ENCODE measurements around the gene PPP1R26.
"Not testable (repeated sequence)": the region's sequence is repeated elsewhere in the genome, so short reads cannot be mapped to it uniquely, and the experiment has no call there.

GRCh38 chr9:135534826-135535225 lies 55.2 kb downstream of the PPP1R26 start:
- not testable (repeated sequence) for TF ChIP-seq CTCF, EP300, POLR2A (IDR thresholded peaks at IDR 0.05)

Measured in tibial nerve (tissue), 4 donors.